PC-3 (cell line): Measurements from ENCODE around the gene CHRNA4. TPM values are rescaled to one million over a fixed set of nuclear protein-coding genes. Genes with fewer than 3 reads are reported as not detected.

Experiments used
- ATAC-seq: fragments of 200-7000 bp; cut with Tn5 transposase; 2 replicates; pipeline ENCODE4 v1.9.1; 2020; ENCODE audit warnings: mild to moderate bottlenecking, moderate library complexity
- BruUV-seq: library from RNA; stranded (reverse); fragments of 400-500 nt; replicated peaks from 2 replicates; lab custom pipeline; 2021; lab: Mats Ljungman, UMichigan
- CTCF ChIA-PET: fragments of 300-600 bp; sonication (Branson Sonifier 250); formaldehyde crosslinking; loops from one replicate; lab custom pipeline; 2022; ENCODE audit warnings: antibody characterized with exemption; lab: Charles Lee
- POLR2A ChIA-PET: fragments of 300-600 bp; sonication (Branson Sonifier 250); formaldehyde crosslinking; loops from one replicate; lab custom pipeline; 2022; ENCODE audit warnings: antibody characterized with exemption; ENCODE audit not compliant: unreplicated experiment; lab: Charles Lee
- DNase-seq: peaks from one replicate; pipeline ENCODE4 v3.0.0-alpha.2; 2015
- H2AFZ ChIP-seq: fragments of 300-600 bp; sonication (generic); 2 replicates; pipeline ENCODE4 v1.6.0; 2016; ENCODE audit warnings: antibody characterized with exemption, low read length
- H3F3A ChIP-seq: fragments of 300-600 bp; sonication (generic); one replicate; pipeline ENCODE4 v1.6.0; 2017; ENCODE audit warnings: antibody characterized with exemption, low read length, control low read depth, mild to moderate bottlenecking; ENCODE audit not compliant: unreplicated experiment
- H3K27ac ChIP-seq: fragments of 300-600 bp; sonication (generic); 2 replicates; pipeline ENCODE4 v1.5.1; 2016; ENCODE audit warnings: mild to moderate bottlenecking, low read length
- H3K27me3 ChIP-seq: fragments of 300-600 bp; sonication (generic); 2 replicates; pipeline ENCODE4 v1.6.1; 2016; ENCODE audit warnings: low read length, mixed read lengths
- H3K36me3 ChIP-seq: fragments of 300-600 bp; sonication (generic); 2 replicates; pipeline ENCODE4 v1.6.1; 2016; ENCODE audit warnings: low read depth, mixed run types, low read length, mixed read lengths
- H3K4me1 ChIP-seq: fragments of 300-600 bp; sonication (generic); 2 replicates; pipeline ENCODE4 v1.5.1; 2016; ENCODE audit warnings: low read length; ENCODE audit not compliant: insufficient read depth
- H3K4me2 ChIP-seq: fragments of 300-600 bp; sonication (generic); 2 replicates; pipeline ENCODE4 v1.6.0; 2016; ENCODE audit warnings: low read length
- H3K4me3 ChIP-seq: fragments of 300-600 bp; sonication (generic); 2 replicates; pipeline ENCODE4 v1.5.1; 2016; ENCODE audit warnings: mild to moderate bottlenecking, low read length, mixed read lengths
- H3K79me2 ChIP-seq: fragments of 300-600 bp; sonication (generic); 2 replicates; pipeline ENCODE4 v1.6.1; 2017; ENCODE audit warnings: low read length, mixed read lengths
- H3K9ac ChIP-seq: fragments of 300-600 bp; sonication (generic); 2 replicates; pipeline ENCODE4 v1.6.0; 2016; ENCODE audit warnings: mild to moderate bottlenecking, low read length
- H3K9me2 ChIP-seq: fragments of 300-600 bp; sonication (generic); replicated peaks from 2 replicates; pipeline ENCODE4 v1.6.1; 2016; ENCODE audit warnings: mixed run types, low read length, mixed read lengths
- H3K9me3 ChIP-seq: fragments of 300-600 bp; sonication (generic); 2 replicates; pipeline ENCODE4 v1.6.1; 2016; ENCODE audit warnings: low read length, mixed read lengths
- H4K20me1 ChIP-seq: fragments of 300-600 bp; sonication (generic); 2 replicates; pipeline ENCODE4 v1.6.1; 2016; ENCODE audit warnings: low read length, mixed read lengths
- CTCF ChIP-seq: fragments of 300-600 bp; sonication (generic); conservative IDR thresholded peaks from 2 replicates; pipeline ENCODE4 v1.5.1; 2017; ENCODE audit warnings: antibody characterized with exemption, low read depth, mild to moderate bottlenecking, low read length
- EZH2 ChIP-seq: fragments of 300-600 bp; sonication (generic); IDR thresholded peaks from one replicate; pipeline ENCODE4 v1.6.1; 2017; ENCODE audit warnings: antibody characterized with exemption, mild to moderate bottlenecking, low read length; ENCODE audit not compliant: unreplicated experiment
- EZH2phosphoT487 ChIP-seq: fragments of 300-600 bp; sonication (generic); IDR thresholded peaks from 2 replicates; pipeline ENCODE4 v1.6.1; 2018; ENCODE audit warnings: mild to moderate bottlenecking, antibody characterized with exemption, low read length, borderline replicate concordance
- intact Hi-C: fragments of 100-400 bp; cut with micrococcal nuclease; formaldehyde crosslinking; loops from 2 replicates; pipeline ENCODE4 v1.9.0; 2023
- total RNA-seq: library from RNA; depleted of rRNA; stranded (reverse); fragments of >200 nt; gene quantifications from 2 replicates; pipeline ENCODE4 v1.2.3, GENCODE V29; 2014

Gene CHRNA4
- total RNA-seq, 1 experiment from 2014 or later = not detected

GRCh38 chr20:63315731-63316491, 45.2 kb downstream of the CHRNA4 start:
- Histone ChIP-seq H3K9ac (no peak overlapping the region), H3K79me2 (no peaks in the 10 kb centered on the region), H3K36me3 (no peaks in the 10 kb centered on the region), H3K27me3 (no peaks in the 10 kb centered on the region), H3K4me2 (no peak overlapping the region), H3F3A (no peaks in the 10 kb centered on the region), H3K9me3 (no peaks in the 10 kb centered on the region), H4K20me1 (no peaks in the 10 kb centered on the region), H3K27ac (no peak overlapping the region), H3K9me2 (no peaks in the 10 kb centered on the region), H3K4me1 (no peaks in the 10 kb centered on the region), H2AFZ (no peak overlapping the region), H3K4me3 (no peak overlapping the region)
- ATAC-seq = no peak
- TF ChIP-seq EZH2 (no peak), EZH2phosphoT487 (no peak), CTCF (no peak)
- BruUV-seq = no TSS peak
- intact Hi-C loops = no loop called here
- no peak for DNase-seq
- ChIA-PET CTCF (interaction anchor here (0.6 kb wide), 1 partner anchor 816 kb away, joined by 3 read pairs; no protein-coding TSS in a partner anchor), POLR2A (no interaction called here)

GRCh38 chr20:63315240-63315689, 45.9 kb downstream of the CHRNA4 start:
- Histone ChIP-seq H3K27ac (no peak overlapping the region), H2AFZ (no peak overlapping the region), H3K4me3 (no peak overlapping the region), H3K9me3 (no peaks in the 10 kb centered on the region), H3K9me2 (no peaks in the 10 kb centered on the region), H3K79me2 (no peaks in the 10 kb centered on the region), H3K36me3 (no peaks in the 10 kb centered on the region), H3K4me1 (no peaks in the 10 kb centered on the region), H3K9ac (no peak overlapping the region), H3K27me3 (no peaks in the 10 kb centered on the region), H3F3A (no peaks in the 10 kb centered on the region), H4K20me1 (no peaks in the 10 kb centered on the region), H3K4me2 (no peak overlapping the region)
- CTCF ChIA-PET = no interaction called here
- no TSS peak for BruUV-seq
- intact Hi-C loops = no loop called here
- ATAC-seq = no peak
- no peak for DNase-seq
- POLR2A ChIA-PET = no interaction called here
- TF ChIP-seq EZH2 = no peak
- no peak for TF ChIP-seq CTCF
- no peak for TF ChIP-seq EZH2phosphoT487
